GM18508 (cell line): ENCODE results near the gene SORCS3.

Experiments used
- ATAC-seq: cut with Tn5 transposase; IDR thresholded peaks from one replicate; pipeline ENCODE4 v1.9.1; 2021; ENCODE audit warnings: moderate number of reproducible peaks; ENCODE audit not compliant: insufficient read depth, unreplicated experiment

The SORCS3 gene

DNA sequence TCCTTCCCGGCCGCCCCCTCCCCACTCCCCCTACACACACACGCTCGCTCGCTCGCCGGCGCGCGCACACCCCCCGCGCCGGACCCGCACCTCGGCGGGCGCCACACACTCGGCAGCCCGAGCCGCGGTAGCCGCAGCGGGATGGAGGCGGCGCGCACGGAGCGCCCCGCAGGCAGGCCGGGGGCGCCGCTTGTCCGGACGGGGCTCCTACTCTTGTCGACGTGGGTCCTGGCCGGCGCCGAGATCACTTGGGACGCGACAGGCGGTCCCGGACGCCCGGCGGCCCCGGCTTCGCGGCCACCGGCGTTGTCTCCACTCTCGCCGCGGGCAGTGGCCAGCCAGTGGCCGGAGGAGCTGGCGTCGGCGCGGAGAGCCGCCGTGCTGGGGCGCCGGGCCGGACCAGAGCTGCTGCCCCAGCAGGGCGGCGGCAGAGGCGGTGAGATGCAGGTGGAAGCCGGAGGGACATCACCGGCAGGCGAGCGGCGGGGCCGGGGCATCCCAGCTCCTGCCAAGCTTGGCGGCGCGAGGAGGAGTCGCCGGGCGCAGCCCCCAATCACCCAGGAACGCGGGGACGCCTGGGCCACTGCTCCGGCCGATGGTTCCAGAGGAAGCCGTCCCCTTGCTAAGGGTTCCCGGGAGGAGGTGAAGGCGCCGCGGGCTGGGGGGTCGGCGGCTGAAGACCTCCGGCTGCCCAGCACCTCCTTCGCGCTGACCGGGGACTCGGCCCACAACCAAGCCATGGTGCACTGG, at the start of gene SORCS3:
TSS of gene SORCS3 (plus strand) at position 104 of the 750 bp plus-strand sequence.
- ATAC-seq, result no peak

DNA sequence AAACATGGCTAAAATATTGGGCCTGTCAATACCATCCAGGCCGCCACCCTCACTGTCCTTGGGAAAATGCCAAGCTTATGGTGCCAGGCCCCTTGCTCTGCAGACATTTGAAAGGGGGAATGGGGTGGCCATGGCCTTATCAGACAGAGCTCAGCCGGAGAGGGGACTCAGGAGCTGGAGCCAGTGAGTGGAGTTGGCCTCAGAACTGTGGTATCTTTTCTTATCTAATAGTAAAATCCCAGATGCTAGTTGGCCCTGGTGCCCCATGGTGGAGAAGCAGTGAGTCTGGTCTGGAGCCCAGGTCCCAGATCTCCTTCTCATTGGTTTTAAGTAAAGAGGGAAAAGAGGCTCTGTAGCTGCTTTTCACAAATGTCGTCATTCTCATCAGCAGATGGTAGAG, 49.6 kb upstream of the SORCS3 start:
- ATAC-seq, result no peak

DNA sequence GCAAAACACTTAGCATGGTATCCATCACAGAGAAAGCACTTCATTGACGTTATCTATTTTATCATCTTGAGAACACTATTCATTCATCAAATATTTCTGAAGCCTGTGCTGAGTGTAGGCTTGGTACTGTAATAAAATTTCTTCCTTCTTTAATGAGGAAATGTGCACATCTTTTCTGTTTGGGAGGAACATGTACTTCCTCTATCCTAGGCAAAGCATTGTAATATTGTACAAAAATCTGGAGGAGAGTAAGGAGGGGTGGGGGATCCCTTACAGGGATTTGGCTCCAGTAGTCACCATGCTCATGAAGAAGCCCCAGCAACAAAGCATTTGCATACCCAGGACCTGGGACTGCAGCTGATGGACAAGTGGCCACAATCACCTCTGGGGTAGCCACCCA, 39.9 kb upstream of the SORCS3 start:
- no peak for ATAC-seq

DNA sequence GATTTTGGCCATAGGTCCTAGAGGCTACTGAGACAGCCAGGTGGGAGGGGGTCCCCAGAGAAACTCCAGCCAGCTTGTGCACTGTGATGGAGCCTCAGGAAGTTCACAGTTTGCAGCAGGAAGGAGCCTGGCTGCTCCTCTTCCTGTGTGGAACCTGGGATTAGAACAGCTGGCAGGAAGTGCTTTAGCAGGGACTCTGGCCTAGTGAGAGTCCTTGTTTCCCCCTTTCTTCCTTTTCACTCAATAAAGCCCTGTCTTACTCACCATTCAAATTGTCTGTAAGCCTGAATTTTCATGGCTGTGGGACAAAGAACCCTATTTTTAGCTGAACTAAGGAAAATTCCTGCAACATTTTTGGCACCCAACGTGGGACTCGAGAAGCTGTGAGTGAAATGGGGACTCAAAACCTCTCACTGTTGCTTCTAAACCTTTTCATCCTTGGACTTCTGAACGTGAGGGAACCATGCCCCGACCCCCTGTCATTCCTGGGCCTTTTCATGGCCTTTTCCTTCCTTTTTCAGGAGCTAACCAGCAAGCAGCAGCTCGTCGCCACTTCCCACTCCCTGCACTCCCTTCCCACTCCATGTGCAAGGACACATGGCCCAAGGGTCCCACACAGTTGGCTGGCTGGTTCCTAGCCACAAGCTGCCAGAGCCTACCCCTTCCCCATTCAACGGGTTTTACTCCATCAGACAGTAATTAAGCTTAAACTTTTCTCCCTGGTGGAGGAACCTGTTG, 32.8 kb upstream of the SORCS3 start:
- ATAC-seq, result no peak

DNA sequence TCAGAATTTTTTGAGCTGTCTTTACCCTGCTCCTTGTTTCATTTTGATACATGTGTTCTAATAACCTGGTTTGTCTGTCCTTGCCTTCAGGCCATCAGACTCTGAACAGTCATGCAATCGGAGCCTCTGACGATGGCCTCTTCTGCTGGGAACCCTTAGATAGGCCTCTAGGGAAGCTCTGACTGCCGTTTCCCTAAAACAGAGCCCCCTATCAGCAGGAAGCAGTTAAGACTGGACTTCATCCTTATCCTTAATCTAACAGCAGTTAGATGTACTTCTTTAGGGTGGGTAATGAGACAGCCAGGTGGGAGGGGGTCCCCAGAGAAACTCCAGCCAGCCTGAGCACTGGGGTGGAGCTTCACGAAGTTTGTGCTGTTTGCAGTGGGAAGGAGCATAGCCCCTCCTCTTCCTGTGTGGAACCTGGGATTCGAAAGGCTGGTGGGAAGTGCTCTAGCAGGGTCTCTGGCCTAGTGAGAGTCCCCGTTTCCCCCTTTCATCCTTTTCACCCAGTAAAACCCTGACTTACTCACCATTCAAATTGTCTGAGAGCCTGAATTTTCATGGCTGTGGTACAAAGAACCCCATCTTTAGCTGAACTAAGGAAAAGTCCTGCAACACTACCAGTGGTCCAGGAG, 28.4 kb upstream of the SORCS3 start:
- ATAC-seq, result no peak

DNA sequence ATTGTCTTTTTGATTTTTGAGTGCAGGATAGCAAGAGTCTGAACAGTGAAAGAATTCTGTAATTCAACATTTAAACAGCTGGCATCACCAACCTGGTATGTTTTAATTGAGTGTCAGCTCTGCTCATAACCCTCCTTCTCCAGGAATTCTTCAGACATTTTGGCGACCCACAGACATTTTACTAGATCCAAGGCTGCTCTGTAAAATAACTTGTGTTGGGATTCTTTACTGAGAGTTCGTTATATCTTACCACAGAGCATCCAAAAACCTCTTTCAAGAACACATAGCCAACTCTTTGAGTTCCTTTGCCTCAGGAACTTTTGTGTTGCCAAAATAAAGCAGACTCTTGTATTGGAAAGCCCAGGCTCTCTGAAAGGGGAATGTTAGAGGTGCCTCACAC, 27.7 kb upstream of the SORCS3 start:
- ATAC-seq, result no peak

DNA sequence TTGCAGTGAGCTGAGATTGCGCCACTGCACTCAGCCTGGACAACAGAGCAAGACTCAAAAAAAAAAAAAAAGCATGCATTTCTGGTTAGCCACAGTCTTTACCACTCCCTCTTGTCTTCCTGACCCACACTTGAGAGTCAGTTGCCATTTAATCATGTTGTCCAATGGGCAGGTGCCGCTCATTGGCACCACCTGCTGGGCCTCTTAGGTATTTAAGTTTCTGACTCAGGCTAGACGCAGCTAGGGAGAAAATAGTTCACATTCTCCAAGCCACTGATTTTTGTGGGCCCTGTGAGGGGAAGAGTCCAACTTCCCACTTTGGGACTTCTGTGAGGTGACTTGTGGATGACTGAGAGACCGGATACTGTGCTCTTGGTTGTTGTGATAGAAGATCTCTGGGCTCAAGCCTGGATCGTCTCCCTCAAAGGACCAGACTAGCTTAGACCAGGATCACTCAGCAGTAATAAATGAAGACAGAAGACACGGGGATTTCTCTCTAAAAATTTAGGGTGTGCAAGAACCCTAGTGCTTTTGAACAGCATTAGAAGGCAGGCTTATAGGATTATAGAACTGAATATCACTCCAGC, 26.8 kb upstream of the SORCS3 start:
- ATAC-seq, result no peak

DNA sequence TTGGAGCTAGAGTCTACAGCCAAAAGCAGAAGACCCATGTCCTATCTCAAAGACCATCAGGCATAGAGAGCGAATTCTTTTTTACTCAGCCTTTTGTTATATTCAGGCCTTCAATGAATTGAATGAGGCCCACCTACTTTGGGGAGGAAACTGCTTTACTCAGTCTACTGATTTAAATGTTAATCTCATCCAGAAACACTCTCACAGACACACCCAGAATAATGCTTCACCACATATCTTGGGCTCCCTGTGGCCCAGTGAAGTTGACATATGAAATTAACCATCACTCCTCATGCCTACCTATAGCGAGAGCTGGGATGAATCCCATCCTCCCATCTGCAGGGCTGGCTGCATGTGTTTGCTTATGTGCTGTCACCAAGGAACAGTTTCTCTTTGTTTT, 26.0 kb upstream of the SORCS3 start:
- no peak for ATAC-seq

DNA sequence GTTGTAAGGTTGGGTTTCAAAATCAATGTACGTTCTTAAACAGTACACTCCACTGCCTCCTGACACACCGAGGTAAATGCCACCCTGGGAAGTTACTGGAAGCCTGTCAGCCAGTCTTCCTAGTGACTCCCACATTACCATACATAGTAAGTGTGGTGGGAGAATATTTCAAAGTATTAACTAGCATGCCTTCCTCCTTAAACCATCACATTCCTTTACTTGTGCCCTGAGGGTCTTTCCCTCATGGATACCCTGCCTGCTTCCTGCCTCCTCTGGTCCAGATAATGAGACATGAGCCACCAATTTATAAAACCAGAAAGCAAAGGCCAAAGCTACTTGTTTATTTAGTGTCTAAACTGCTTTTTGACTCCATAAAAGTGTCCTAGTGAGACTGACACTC, 23.3 kb upstream of the SORCS3 start:
- no peak for ATAC-seq

DNA sequence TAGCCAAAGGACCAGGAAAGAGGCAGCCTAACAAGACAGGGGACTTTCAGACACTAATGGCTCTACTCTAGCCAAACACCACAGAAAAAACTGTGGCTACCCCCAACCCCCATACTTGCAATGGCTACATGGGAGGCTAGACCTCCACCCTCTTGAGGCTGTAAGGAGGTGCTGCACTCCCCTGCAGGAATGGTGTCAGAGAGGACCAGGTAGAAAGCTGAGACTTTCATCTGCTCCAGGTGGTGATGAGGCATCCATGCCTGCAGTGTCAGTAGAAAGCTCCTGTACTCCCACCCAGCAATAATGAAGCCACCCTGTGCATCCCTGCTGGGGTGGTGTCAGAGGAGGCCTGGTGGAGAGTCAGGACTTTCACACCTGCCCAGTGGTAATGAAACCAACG, 18.9 kb upstream of the SORCS3 start:
- no peak for ATAC-seq

DNA sequence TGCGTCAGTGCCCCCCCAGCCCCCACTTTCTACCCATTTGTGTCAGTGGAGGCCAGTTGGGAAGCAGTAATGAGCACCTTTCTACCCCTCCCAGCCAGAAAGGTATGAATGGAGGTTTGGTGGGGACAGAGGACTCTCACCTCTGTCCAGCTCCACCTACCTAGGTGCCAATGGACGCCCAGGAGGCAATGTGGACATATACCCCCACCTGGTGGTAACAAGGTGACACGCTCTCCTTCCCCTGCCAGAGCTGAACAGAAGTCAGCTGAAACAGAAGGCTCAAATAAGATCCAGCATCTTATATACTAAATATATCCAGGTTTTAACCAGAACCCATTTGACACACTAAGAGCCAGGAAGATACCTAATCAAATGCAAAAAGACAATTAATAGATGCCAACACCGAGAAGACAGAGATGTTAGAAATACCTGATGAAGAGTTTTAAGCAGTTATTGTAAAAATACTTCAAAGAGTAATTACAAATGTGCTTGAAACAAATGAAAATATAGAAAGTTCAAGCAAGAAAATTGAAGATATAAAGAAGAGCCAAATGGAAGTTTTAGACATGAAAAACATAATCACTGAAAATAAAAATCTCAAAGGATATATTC, 18.4 kb upstream of the SORCS3 start:
- ATAC-seq, result no peak

DNA sequence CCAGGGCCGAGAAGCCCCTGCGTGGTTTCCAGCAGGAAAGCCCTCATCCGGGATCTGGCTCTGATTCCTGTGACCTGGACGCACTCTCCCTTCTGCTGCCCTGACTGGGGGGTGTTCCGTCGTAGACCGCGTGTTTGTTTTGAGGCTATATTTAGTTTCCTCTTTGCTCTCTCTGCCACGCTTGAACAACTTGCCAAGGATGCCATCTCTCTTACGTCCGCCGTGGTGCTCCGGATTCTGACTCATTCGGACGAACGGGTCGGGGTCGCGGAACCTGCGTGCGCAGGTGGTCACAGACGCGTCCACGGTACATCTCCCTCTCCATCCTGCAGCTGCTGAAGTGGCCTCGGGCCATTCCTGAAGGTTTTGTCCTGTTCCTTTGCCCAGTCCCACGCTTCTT, 10.4 kb upstream of the SORCS3 start:
- ATAC-seq, result no peak

DNA sequence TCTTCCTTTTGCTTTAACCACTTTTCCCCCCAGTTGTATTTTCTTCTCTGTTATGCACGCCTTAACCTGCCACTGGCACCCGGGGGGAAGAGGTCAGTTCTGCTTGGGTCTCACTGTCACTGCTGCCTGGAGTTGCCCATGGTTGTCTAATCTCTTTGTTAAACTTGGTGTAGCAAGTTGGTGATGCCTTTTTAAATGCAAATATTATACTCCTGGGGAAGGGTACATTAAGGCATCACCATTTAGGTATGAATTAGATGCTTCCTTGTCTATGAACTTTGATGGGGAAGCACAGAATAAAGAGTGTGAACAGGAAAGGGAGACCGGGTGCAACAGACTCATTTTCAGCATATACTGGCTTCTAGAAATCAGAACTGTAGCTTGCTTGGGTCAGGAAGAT, 9.1 kb upstream of the SORCS3 start:
- ATAC-seq, result no peak

DNA sequence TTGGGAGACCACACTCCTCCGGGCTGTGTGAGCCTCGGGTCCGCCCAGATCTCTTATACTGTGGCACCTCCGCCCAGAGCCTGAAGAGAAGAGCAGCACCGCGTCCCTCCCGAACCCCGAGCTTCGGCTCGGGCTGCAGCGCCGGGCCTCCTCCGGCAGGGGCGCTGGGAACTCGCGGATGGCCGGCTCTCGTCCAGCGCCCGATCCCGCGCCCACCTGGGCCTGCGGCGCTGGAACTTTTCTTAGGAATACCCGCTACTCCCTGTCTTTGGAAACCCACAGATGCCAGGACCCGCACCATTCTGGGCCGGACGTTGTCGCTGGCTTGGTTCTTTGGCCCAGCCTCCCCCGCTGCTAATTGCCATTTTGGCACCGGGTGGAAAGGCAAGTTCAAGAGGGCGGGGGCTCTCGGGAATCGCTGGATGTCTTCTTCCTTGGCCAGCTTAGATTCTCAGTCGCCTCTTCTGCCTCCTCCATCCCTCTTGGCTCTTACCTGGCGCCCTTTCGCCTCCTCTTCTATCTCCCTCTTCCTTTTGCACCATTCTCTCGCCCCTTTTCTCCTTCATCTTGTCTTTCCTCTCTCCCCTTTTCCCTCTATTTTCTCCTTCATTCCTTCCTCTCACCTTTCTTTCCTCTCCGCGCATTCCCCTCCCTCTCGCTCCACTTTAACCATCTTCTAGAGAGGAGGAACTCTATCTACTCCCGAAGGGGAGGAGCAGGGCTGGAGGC, 2.1 kb upstream of the SORCS3 start:
- ATAC-seq, result no peak

DNA sequence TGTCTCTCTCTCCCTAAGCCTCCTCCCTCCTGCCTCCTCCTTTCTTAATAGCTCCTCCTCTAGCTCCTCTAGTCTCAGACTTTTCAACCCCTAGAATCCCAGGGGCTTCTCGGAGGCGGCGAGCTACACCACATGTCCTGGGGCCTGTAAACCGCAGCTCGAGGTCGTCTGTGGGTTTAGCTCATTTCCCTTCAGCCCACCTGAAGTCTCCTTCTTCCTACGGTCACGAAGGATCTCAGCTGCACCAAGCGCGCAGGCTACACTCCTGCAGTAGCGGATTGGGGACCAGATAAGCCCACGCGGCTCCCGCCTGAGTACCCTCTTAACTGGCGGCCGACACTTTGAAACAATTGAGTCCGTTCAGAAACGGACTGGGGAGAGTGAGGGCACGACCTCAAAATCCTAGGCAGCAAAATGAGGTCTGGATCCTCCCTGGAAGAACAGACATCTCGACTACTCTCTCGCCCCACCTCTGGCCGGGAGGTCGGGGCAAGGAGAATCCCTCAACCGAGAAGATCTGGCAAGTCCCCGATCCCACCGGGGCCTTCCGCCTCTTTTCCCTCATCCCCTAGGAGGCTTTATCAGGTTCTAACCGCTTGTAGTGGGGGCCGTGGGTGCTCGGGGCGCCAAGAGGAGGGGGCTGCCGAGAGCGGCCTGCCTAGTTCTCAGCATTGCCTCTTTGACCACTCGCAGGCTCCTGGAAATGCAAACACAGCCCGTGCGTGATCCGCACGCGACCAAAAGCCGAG, 1.3 kb upstream of the SORCS3 start:
- no peak for ATAC-seq

DNA sequence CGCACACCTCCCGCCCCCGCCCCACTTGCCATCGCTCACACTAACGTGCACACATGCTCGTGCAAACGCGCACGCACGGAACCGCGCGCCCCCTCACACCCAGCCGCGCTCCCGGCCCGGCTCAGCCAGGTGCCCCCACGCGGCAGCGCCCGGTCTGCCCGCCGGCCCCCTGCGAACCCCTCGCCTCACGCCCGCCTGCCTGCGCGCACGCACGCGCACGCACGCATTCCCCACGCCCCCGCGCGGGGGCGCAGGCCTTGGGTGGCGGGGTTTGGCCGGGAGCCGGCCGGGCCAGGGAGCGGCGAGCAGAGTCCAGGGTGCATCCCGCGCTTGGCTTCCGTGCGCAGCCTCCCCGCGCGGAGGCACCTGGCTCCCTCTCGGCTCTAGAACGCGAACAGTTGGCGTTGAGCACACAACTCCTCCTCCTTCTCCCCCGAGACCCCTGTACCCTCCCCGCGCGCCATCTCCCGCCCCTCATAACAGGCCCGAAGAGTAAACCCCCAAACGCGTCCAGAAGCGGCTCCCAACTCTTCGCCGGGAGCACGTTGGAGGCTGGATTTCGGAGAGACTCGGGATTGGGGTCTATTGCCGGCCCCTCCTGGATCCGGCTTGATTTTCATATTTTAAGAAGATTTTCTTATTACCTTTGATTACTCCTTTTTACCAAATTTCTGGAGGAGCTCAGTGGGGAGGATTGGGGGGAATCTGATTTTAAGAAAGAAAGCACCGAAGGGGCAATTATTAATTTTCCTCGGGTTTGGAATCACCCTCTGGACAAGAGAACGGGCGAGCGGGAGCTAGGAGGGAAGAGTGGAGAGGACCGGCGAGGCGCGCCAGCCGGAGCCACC, 527 bp upstream of the SORCS3 start:
- ATAC-seq, result no peak

DNA sequence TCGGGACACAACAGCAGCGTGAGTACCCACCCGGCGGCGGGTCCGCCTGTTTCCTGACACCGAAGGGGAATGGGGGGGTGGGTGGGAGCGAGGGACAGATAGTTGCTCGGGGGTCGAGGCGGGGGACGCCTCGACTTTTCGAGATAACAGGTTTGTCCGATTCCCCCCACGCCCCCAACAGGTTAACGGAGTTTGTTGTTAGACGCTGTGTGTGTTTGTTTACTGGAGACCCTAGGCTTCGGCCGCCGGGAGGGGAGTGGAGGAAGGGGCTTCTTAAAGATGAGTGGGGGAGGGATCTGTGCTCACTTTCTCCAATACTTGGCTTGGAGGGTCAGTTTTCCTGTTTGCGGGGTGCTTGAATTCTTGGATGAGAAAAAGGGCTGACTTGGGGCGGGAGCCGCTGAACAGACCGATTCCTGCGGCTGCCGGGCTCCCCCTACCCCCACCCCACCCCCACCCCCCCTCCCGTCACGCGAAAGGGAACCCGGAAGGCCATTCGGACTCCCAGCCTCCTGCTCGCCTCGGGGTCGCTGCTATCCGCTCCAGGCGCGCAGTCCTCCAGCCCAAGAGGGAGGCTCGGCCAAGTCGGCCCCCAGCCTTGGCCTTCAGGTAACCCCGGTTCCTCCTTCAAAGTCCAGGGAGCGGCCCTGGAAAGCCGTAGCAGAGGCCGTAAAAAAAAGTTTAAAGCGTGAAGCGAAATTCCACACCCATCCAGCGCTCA, 1.0 kb downstream of the SORCS3 start:
- no peak for ATAC-seq
